ENCODE measurements around the gene PNPLA7. TPM values are rescaled to one million over a fixed set of nuclear protein-coding genes. Genes with fewer than 3 reads are reported as not detected.

Gene PNPLA7
- total and polyA plus RNA-seq, 2 of the 8 experiments (the other 6 are each of a cell fraction or from before 2014, with no cell fraction given): 0.35 to 0.47 TPM

DNA sequence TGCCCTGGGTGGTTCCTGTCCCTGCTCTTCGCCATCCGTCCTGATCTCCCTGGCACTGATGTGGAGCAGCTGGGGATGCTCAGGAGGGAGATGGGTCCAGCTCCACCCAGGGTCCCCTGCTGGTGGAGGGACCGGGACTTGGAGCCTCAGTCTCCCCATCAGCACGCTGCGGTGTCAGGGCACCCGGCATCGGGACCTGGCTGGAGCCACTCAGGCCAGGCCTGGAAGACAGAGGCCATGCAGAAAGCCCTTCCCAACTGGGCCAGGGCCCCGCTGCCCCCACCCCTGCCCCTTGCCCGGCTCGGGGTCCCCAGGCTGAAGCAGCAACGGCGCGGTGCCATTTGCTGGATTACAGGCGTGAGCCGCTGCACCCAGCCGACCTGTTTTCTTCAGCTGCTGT is 50.8 kb downstream of the PNPLA7 start:
- ChIA-PET POLR2A (ENCODE audit: partially characterized antibody) (no interaction called here), CTCF (ENCODE audit: partially characterized antibody) (interaction anchor here (1.0 to 1.6 kb wide), 3 partner anchors 10 to 55 kb away, joined by 3 to 8 read pairs (median 6); no protein-coding TSS in a partner anchor)
- no peaks in the 10 kb centered on the region for H3K79me2 ChIP-seq (ENCODE audit: control insufficient read depth in 1 of 2, insufficient read depth in 2 of 2, low read length in 2 of 2)
- WGBS, 2 experiments (ENCODE audit: extremely low coverage in 1 of 2, insufficient coverage in 1 of 2, insufficient read length in 1 of 2, insufficient replicate concordance in 2 of 2, low coverage in 1 of 2, low lambda C conversion rate in 2 of 2, missing lambda C conversion rate in 1 of 2): 91% methylated on average over 12 of the region's 16 CpGs; no CpG with 5 or more reads in 1 of the 2 experiments
- no peak overlapping the region for H3K18ac ChIP-seq (ENCODE audit: extremely low read depth, low read length)
- no peak overlapping the region for H3K23ac ChIP-seq (ENCODE audit: insufficient read length)
- H3K27me3 ChIP-seq (replicated peaks in 1 of 4; ENCODE audit: control insufficient read depth in 3 of 4, extremely low read depth in 1 of 4, insufficient read depth in 3 of 4, low read length in 3 of 4): no peaks in the 10 kb centered on the region; a peak in 1 of 7 replicates
- no peak overlapping the region for H2BK20ac ChIP-seq (ENCODE audit: low read length)
- H4K91ac ChIP-seq (replicated peaks; ENCODE audit: insufficient read length, low read length): no peak overlapping the region
- no peak overlapping the region for H3K4ac ChIP-seq (replicated peaks; ENCODE audit: insufficient read length, low read depth, low read length)
- H3K4me3 ChIP-seq (ENCODE audit: extremely low read depth in 1 of 4, insufficient read depth in 2 of 4, low read depth in 3 of 4, low read length in 4 of 4): no peak overlapping the region
- H3K23me2 ChIP-seq (ENCODE audit: low read depth, low read length): no peaks in the 10 kb centered on the region; the same call in 1 of the 2 replicates
- H3K79me1 ChIP-seq (ENCODE audit: low read depth, low read length): no peaks in the 10 kb centered on the region
- H3K27ac ChIP-seq (ENCODE audit: low read depth, low read length): no peak overlapping the region
- no peak overlapping the region for H2AFZ ChIP-seq (ENCODE audit: low read length)
- no peak overlapping the region for H3K14ac ChIP-seq (ENCODE audit: insufficient read length)
- H4K5ac ChIP-seq (ENCODE audit: insufficient read length, low read depth, low read length): no peak overlapping the region
- no peak overlapping the region for H2AK5ac ChIP-seq (ENCODE audit: low read depth, low read length)
- H2BK15ac ChIP-seq (ENCODE audit: low read length): no peak overlapping the region
- peaks cover 0 to 24% of the 10 kb centered on the region in 2 experiments; a peak in 1 of 4 replicates for H3K9me3 ChIP-seq (ENCODE audit: insufficient read depth in 2 of 2, low read depth in 1 of 2, low read length in 1 of 2)
- H3K9ac ChIP-seq (replicated peaks in 1 of 4; ENCODE audit: extremely low read depth in 1 of 4, low read depth in 3 of 4, low read length in 3 of 4): 0 out of 7 replicates have a peak overlapping the region, but pooled peaks of 1 of the 4 experiments have one; percentile 6
- H2BK120ac ChIP-seq (replicated peaks; ENCODE audit: low read depth, low read length): no peak overlapping the region
- no peaks in the 10 kb centered on the region for H3K4me1 ChIP-seq (replicated peaks in 1 of 4; ENCODE audit: control insufficient read depth in 3 of 4, insufficient read depth in 4 of 4, low read length in 3 of 4)
- no peak overlapping the region for H3K56ac ChIP-seq (replicated peaks; ENCODE audit: insufficient read length, low read depth, low read length)
- no peak overlapping the region for H3K4me2 ChIP-seq (ENCODE audit: insufficient read depth in 1 of 2, low read depth in 2 of 2, low read length in 2 of 2)
- H2BK12ac ChIP-seq (ENCODE audit: low read depth, low read length): no peak overlapping the region
- peaks cover 0 to 5% of the 10 kb centered on the region in 2 experiments for H4K20me1 ChIP-seq (replicated peaks in 1 of 2; ENCODE audit: control insufficient read depth in 1 of 2, insufficient read depth in 2 of 2, low read length in 2 of 2)
- peak overlapping the region; percentile 57; the same call in 1 of the 2 replicates for H4K8ac ChIP-seq (ENCODE audit: extremely low read depth, insufficient read depth, low read length)
- H3K36me3 ChIP-seq (ENCODE audit: control insufficient read depth in 2 of 4, insufficient read depth in 4 of 4, low read length in 3 of 4): no peaks in the 10 kb centered on the region
- H2BK5ac ChIP-seq (ENCODE audit: low read depth, low read length): no peak overlapping the region
- no peak for DNase-seq (ENCODE audit: low read depth in 1 of 2, low spot score in 2 of 2)
- no peak for FAIRE-seq
- TF ChIP-seq GABPA (IDR thresholded peaks at IDR 0.05; ENCODE audit: borderline replicate concordance, insufficient read depth, low read length): no peak
- TF ChIP-seq FOSL1 (IDR thresholded peaks at IDR 0.05; ENCODE audit: insufficient read depth, low read depth, low read length): no peak

All from H1 (cell line).